ENCODE results near the gene OMP.

The OMP gene

DNA sequence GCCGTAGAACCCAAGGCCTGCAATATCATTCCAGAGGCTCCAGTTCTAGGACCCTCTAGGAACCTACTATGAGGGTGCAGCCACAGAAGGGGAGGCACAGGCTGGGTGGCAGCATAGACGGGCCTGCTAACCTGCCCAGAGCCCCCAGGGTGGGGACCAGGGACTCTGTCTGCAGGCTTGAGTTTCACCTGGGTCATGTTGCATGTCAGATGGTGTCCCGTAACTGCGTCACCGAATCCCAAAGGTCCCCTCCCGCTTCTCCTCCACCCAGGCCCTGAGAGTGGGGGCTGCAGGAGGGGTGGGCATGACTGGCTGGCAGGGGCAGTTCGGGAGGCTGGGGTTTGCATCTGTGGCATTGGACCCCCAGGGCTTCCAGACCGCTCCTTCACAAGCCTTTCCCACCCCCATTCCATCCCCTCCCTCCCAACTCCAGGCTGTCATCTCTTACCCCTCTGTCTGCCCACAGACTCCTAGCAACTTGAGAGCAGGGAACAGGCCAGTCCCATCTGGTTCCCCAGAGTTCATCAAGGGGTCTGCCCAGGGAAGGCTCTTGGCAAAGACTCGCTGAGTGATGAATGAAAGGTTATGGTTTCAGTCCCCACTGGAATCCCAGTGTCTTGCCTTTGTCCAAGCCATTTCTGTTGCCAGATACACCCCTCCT is 41.7 kb downstream of the OMP start:
- Histone ChIP-seq H4K20me1 (ENCODE audit: insufficient read depth, low read length) (no peaks in the 10 kb centered on the region), H3F3A (ENCODE audit: insufficient read depth, low read length) (no peaks in the 10 kb centered on the region), H3K9ac (ENCODE audit: low read length) (no peak overlapping the region), H3K4me2 (ENCODE audit: low read depth, low read length) (no peak overlapping the region), H3K9me3 (replicated peaks; ENCODE audit: insufficient read depth, low read length) (no peaks in the 10 kb centered on the region), H3K9me2 (replicated peaks; ENCODE audit: insufficient read depth, low read length) (no peaks in the 10 kb centered on the region), H3K27me3 (replicated peaks; ENCODE audit: insufficient read depth, low read length) (no peaks in the 10 kb centered on the region), H3K4me3 (ENCODE audit: low read length) (no peak overlapping the region), H2AFZ (ENCODE audit: low read length) (no peak overlapping the region), H3K36me3 (replicated peaks; ENCODE audit: insufficient read depth, low read length) (no peaks in the 10 kb centered on the region), H3K79me2 (ENCODE audit: low read length) (no peaks in the 10 kb centered on the region), H3K27ac (ENCODE audit: low read length) (no peak overlapping the region), H3K4me1 (ENCODE audit: low read length) (no peaks in the 10 kb centered on the region)
- TF ChIP-seq EZH2 (optimal IDR thresholded peaks at IDR 0.05; ENCODE audit: low read depth, low read length) = no peak
- TF ChIP-seq EZH2phosphoT487 (IDR thresholded peaks at IDR 0.05; ENCODE audit: low read length) = no peak
- DNase-seq = no peak

- no peak for DNase-seq
- H3K27me3 ChIP-seq (replicated peaks; ENCODE audit: insufficient read depth, low read length) = no peaks in the 10 kb centered on the region
- no peak overlapping the region for H3K9ac ChIP-seq (ENCODE audit: low read length)
- no peaks in the 10 kb centered on the region for H3K9me2 ChIP-seq (replicated peaks; ENCODE audit: insufficient read depth, low read length)
- no peaks in the 10 kb centered on the region for H3K4me1 ChIP-seq (ENCODE audit: low read length)
- no peaks in the 10 kb centered on the region for H4K20me1 ChIP-seq (ENCODE audit: insufficient read depth, low read length)
- H3K27ac ChIP-seq (ENCODE audit: low read length) = no peak overlapping the region
- no peaks in the 10 kb centered on the region for H3F3A ChIP-seq (ENCODE audit: insufficient read depth, low read length)
- H3K4me2 ChIP-seq (ENCODE audit: low read depth, low read length) = no peak overlapping the region
- no peaks in the 10 kb centered on the region for H3K79me2 ChIP-seq (ENCODE audit: low read length)
- no peak overlapping the region for H2AFZ ChIP-seq (ENCODE audit: low read length)
- H3K4me3 ChIP-seq (ENCODE audit: low read length) = no peak overlapping the region
- H3K36me3 ChIP-seq (replicated peaks; ENCODE audit: insufficient read depth, low read length) = no peaks in the 10 kb centered on the region
- no peak for TF ChIP-seq EZH2 (optimal IDR thresholded peaks at IDR 0.05; ENCODE audit: low read depth, low read length)
- no peak for TF ChIP-seq CTCF (IDR thresholded peaks at IDR 0.05; ENCODE audit: low read length)
- TF ChIP-seq EZH2phosphoT487 (IDR thresholded peaks at IDR 0.05; ENCODE audit: low read length) = no peak
- H3K9me3 ChIP-seq (replicated peaks; ENCODE audit: insufficient read depth, low read length) = no peaks in the 10 kb centered on the region
Measured at GRCh38 chr11:77144857-77145428, 42.3 kb downstream of the OMP start.

GRCh38 chr11:77146261-77147035 is 43.8 kb downstream of the OMP start:
- no peaks in the 10 kb centered on the region for H4K20me1 ChIP-seq (ENCODE audit: insufficient read depth, low read length)
- H3K27me3 ChIP-seq (replicated peaks; ENCODE audit: insufficient read depth, low read length) = no peaks in the 10 kb centered on the region
- H3K79me2 ChIP-seq (ENCODE audit: low read length) = no peaks in the 10 kb centered on the region
- no peak overlapping the region for H3K9ac ChIP-seq (ENCODE audit: low read length)
- no peaks in the 10 kb centered on the region for H3K4me1 ChIP-seq (ENCODE audit: low read length)
- no peak for TF ChIP-seq EZH2phosphoT487 (IDR thresholded peaks at IDR 0.05; ENCODE audit: low read length)
- no peak overlapping the region for H2AFZ ChIP-seq (ENCODE audit: low read length)
- no peak overlapping the region for H3K4me3 ChIP-seq (ENCODE audit: low read length)
- no peaks in the 10 kb centered on the region for H3K9me3 ChIP-seq (replicated peaks; ENCODE audit: insufficient read depth, low read length)
- H3K9me2 ChIP-seq (replicated peaks; ENCODE audit: insufficient read depth, low read length) = no peaks in the 10 kb centered on the region
- no peaks in the 10 kb centered on the region for H3F3A ChIP-seq (ENCODE audit: insufficient read depth, low read length)
- H3K36me3 ChIP-seq (replicated peaks; ENCODE audit: insufficient read depth, low read length) = no peaks in the 10 kb centered on the region
- no peak for DNase-seq
- no peak overlapping the region for H3K27ac ChIP-seq (ENCODE audit: low read length)
- no peak overlapping the region for H3K4me2 ChIP-seq (ENCODE audit: low read depth, low read length)

GRCh38 chr11:77147036-77147315 is 44.3 kb downstream of the OMP start:
- Histone ChIP-seq H3K9me2 (replicated peaks; ENCODE audit: insufficient read depth, low read length) (no peaks in the 10 kb centered on the region), H3K9ac (ENCODE audit: low read length) (no peak overlapping the region), H4K20me1 (ENCODE audit: insufficient read depth, low read length) (no peaks in the 10 kb centered on the region), H3K4me3 (ENCODE audit: low read length) (no peak overlapping the region), H3K4me2 (ENCODE audit: low read depth, low read length) (no peak overlapping the region), H3F3A (ENCODE audit: insufficient read depth, low read length) (no peaks in the 10 kb centered on the region), H3K27me3 (replicated peaks; ENCODE audit: insufficient read depth, low read length) (no peaks in the 10 kb centered on the region), H3K27ac (ENCODE audit: low read length) (no peak overlapping the region), H3K79me2 (ENCODE audit: low read length) (no peaks in the 10 kb centered on the region), H3K36me3 (replicated peaks; ENCODE audit: insufficient read depth, low read length) (no peaks in the 10 kb centered on the region), H3K4me1 (ENCODE audit: low read length) (no peaks in the 10 kb centered on the region), H2AFZ (ENCODE audit: low read length) (no peak overlapping the region), H3K9me3 (replicated peaks; ENCODE audit: insufficient read depth, low read length) (no peaks in the 10 kb centered on the region)
- TF ChIP-seq CTCF (IDR thresholded peaks at IDR 0.05; ENCODE audit: low read length) (no peak), EZH2phosphoT487 (IDR thresholded peaks at IDR 0.05; ENCODE audit: low read length) (no peak), EZH2 (optimal IDR thresholded peaks at IDR 0.05; ENCODE audit: low read depth, low read length) (no peak)
- DNase-seq = no peak

All from MM.1S (cell line).